Stimulated activated CD4-positive, alpha-beta T cell treated with anti-CD3 and anti-CD28 coated beads, Interleukin-1b, Interleukin-23, amount 100 ng/mL, for 48 hours (primary cell): ENCODE data around the gene ASGR2.
"Not testable (repeated sequence)": the region's sequence is repeated elsewhere in the genome, so short reads cannot be mapped to it uniquely, and the experiment has no call there.

Experiments used
- DNase-seq: peaks from one replicate; pipeline ENCODE4 v3.0.0-alpha.2; 2020

ASGR2 gene

DNA sequence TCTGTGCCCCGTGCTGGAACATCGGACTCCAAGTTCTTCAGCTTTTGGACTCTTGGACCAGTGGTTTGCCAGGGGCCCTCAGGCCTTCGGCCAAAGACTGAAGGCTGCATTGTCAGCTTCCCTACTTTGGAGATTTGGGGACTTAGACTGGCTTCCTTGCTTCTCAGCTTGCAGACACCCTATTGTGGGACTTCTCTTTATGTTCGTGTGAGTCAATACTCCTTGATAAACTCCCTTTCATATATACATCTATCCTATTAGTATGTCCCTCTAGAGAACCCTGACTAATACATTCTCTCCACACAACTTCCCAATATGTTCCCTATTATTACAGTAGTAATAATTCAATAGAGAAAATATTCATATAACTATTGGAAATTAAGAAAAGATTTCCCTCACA, 9.2 kb upstream of the ASGR2 start:
- DNase-seq, result no peak

DNA sequence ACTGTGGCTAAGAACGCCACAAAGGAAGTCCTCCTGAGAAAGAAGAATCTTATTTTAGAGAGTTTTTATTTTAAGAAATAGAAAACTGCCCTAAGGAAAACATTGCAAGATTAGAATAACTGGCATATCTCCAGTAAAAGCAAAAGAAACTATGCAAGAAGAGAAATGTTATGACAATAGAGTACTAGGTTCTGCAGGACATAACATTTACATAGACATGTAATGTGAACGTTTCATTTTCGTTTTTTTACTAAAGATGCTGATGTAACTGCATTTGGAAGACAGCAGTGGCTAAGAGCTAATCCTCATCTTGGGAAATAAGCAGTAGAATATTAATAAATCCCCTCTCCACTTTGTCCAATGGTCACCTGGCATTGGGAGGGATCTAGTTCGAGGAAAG, 7.8 kb upstream of the ASGR2 start:
- DNase-seq, result no peak

DNA sequence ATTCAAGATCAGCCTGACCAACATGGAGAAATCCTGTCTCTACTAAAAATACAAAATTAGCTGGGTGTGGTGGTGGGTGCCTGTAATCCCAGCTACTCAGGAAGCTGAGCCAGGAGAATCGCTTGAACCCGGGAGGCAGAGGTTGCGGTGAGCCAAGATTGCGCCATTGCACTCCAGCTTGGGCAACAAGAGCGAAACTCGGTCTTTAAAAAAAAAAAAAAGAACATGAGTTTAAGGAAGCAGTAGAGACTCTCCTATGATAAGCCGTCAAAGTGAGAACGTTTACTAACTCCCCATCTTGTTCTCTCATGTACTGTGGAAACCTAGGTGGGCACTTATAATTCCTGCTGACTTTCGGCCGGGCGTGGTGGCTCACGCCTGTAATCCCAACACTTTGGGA, 6.0 kb upstream of the ASGR2 start:
- DNase-seq, result not testable (repeated sequence)

- no peak for DNase-seq
Observed at GRCh38 chr17:7120123-7120522, 5.5 kb upstream of the ASGR2 start.

DNA sequence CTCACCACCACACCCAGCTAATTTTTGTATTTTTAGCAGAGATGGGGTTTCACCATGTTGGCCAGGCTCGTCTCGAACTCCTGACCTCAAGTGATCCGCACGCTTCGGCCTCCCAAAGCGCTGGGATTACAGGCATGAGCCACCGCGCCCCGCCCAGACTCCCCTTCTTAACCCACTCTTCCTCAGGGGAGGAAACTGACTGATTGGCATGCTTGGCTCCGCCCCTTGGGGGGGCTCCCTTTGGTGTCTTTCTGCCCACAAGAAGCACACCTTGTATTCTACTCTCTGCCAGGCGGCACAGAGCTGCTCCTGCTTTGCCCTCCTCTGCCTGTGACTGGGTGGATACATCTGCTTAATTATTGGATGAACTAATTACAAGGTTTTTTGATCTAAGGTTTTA, 4.7 kb upstream of the ASGR2 start:
- DNase-seq, result no peak

DNA sequence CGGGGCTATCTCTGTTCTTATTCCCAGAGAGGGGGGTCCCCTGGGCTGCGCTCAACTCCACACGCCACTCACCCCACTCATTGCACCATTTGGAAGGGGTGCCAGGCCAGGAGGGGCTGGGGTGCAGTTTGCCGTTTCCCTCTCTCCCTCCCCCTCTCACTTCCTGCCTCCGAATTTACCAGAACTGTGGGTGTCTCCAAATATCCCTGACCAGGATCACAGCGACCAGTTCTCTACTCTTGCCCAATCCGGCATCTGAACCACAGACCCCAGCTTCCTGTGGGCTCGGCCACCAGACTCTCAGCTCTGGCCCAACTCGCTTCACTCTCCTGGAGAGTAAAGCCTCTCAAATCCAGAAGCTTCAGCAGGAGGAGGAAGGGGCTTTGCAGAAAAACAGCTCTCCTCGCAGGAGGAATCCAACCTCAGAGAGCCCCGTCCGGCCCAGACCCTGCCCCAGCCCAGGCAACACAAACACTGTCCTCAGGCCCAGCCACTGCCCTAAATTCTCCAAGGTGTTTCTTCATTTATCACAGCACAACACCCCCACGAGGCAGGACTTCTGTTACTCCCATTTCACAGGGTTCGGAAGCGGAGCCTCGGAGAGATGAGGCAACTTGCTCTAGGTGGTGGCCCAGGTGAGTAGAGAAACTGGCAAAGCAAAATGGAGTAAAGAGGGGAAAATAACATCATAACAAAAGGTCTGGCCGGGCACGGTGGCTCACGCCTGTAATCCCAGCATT, 423 bp upstream of the ASGR2 start:
- DNase-seq, result no peak

DNA sequence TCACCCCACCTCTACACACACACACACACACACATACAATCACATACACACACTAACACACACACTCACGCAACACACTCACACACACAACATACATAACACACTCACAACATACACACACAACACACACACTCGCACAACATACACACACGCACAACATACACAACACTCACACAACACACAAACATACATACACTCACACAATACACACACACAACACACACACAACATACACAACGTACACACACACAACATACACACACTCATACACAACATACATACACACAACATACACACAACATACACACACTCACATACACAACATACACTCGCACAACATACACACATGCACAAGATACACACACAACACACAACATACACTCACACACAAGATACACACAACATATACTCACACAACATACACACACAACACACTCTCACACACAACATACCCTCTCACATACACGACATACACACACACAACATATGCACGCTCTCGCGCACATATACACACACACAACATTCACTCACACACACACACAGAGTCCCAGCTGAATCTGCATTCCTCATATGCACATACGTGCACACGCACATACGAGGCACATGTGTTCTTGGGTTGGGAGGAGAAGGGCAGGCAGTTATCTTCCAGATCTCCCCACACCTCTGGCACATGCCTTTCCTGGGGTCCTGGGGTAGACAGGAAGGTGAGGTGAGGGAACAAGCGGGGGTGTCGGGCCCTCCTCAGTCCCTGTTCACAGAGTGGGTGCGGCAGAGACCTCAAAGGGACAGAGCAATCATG, 1.1 kb downstream of the ASGR2 start:
- DNase-seq, result no peak

- DNase-seq, result no peak
Observed at GRCh38 chr17:7112510-7113108, 2.0 kb downstream of the ASGR2 start.

GRCh38 chr17:7111784-7112509, 2.7 kb downstream of the ASGR2 start:
- DNase-seq, result no peak

DNA sequence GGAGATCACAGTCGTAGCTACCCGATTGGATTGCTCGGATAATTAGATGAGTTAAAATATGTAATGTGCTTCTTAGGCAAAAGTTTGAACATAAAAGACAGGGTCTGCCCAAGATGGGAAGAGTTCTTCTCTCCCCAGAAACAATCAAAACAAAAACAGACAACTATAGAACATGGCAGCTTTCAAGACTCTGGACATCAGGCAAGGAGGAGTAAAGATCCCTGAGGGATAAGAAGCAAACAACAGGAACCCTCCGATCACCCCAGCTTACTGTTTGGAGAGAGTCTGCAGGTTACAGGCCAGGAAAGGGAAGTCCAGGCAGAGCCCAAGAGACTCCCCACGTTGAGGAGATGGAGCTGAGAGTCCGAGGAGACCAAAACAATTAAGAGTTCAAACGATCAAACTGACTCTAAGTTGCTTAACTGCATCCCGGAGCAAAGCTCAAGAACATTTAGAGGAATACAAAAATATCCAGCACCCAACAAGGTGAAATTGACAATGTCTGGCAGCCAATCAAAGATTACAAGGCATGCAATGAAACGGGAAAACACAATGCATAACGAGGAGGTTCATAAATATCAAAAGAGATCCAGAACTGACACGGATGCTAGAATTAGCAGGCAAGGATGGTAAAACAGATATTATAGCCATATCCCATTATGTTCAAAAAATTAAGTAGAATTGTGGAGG, 3.9 kb downstream of the ASGR2 start:
- DNase-seq, result no peak

GRCh38 chr17:7109461-7110322, 4.9 kb downstream of the ASGR2 start:
- DNase-seq, result no peak

GRCh38 chr17:7108981-7109380, 5.6 kb downstream of the ASGR2 start:
- DNase-seq, result no peak

DNA sequence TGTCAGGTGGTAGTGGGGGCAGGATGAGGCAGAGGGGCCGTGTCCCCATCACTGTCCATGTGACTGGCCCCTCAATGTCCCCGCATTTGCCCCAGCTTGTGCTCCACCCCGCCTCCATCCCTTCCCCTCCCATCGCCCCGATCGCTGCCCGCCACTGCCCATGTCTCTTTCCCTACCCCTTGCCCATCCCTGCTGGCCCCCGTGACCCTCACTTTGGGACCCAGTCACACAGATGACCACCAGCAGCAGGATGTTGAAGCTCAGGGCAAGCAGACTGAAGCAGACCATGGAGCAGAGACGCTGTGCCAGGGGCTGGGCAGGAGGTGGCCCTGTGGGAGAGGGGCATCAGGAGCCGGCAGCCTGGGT, 6.1 kb downstream of the ASGR2 start:
- DNase-seq, result no peak

- no peak for DNase-seq
Observed at GRCh38 chr17:7107795-7108559, 6.6 kb downstream of the ASGR2 start.

GRCh38 chr17:7107012-7107754, 7.4 kb downstream of the ASGR2 start:
- DNase-seq, result no peak

DNA sequence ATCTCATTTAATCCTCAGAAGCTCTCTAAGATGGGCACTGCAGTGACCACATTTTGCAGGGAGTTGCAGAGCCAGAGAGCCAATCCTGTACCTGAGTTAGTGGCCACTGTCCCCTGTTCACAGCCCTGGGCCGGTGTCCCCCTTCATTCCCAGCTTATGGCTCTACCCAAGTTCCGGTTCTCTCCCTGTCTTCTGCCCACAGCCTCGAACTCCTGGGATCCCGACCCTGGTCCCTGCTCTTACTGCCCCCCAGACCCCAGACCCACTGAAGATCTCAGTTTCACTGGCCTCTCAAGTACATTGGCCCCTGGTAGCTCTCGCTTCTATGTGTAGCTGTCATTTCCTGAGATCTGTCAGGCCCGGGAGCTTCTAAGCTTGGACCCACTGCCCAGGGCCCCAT, 12.2 kb downstream of the ASGR2 start:
- DNase-seq, result no peak

- DNase-seq, result no peak
Observed at GRCh38 chr17:7101531-7101930, 13.1 kb downstream of the ASGR2 start.

- DNase-seq, result not testable (repeated sequence)
Observed at GRCh38 chr17:7100641-7101379, 13.8 kb downstream of the ASGR2 start.

- no peak for DNase-seq
Observed at GRCh38 chr17:7098802-7099459, 15.7 kb downstream of the ASGR2 start.
